Right hindlimb (tissue), 1 donor: ENCODE measurements around the gene MUC22.
"Not testable (repeated sequence)": the region's sequence is repeated elsewhere in the genome, so short reads cannot be mapped to it uniquely, and the experiment has no call there.

Experiments used
- DNase-seq: peaks from one replicate; pipeline ENCODE4 v3.0.0-alpha.2; 2018

The MUC22 gene

GRCh38 chr6:31010393-31011060 lies at the start of gene MUC22:
MUC22 (plus strand) TSS chr6:31010474; CDS start chr6:31010707, 233 bp downstream.
- no peak for DNase-seq

DNA sequence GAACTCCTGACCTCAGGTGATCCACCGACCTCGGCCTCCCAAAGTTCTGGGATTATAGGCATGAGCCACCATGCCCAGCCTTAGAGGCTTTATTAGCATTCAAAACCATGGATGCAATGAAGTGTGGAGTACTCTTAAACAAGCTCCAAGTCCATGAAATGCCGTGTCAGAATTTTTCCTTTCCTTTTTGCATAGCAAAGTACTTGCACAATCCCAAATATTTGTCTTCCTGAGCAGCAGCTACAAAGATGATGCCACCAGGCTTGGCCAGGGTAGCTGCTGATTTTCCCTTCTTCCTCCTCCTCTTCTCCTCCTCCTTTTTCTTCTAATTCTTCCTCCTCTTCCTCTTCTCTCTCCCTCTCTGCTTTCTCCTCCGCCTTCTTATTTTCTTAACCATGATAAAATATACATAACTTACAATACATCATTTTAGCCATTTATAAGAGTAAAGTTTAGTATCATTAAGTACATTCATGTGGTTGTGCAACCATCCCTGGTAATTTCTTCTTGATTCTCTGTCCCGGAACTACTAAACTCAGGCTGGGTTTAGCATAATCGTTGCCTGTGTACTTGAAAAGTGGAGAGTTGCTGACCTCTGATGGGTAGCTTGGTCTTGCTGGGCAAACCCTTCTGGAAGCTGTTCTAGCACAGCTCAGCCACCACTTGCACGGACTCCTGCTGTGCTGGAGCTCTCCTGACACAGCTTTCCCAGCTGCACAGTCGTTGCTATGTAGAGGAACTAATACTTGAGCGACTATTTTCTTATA lies 49.2 kb upstream of the MUC22 start:
- no peak for DNase-seq

DNA sequence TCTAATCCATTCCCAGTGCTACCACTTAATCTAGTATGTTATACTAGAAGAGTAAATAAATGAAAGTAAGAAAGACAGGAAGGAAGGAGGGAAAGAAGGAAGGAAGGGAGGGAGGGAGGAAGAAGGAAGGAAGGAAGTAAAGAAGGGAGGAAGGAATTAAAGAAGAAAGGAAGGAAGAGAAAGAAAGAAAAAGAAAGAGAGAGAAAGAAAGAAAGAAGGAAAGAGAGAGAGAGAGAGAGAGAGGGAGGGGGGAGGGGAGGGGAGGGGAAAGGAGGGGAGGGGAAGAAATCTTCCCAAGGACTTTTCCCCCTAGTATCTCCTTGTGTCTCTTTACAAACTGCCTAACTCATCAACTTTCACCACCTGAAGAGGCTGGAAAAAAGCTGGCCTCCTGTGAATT lies 47.6 kb upstream of the MUC22 start:
- no peak for DNase-seq

GRCh38 chr6:30963641-30964040 lies 46.6 kb upstream of the MUC22 start:
- DNase-seq = no peak

DNA sequence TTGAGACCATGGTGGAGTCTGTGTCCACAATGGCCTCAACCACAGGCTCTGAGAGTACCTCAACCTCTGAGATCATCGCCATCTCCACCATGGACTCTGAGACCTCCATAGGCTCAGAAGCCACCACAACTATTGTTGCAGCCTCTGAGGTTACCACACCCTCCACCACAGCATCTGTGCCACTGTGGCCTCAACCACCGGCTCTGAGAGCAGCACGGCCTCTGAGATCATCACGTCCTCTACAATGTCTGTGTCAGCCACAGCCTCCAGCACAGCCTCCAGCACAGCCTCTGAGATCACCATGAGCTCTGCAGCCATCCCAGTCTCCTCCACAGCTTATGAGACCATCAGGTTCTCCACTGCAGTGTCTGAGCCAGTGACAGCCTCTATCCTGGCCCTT lies 46.2 kb upstream of the MUC22 start:
- no peak for DNase-seq

GRCh38 chr6:30965140-30965601 lies 45.1 kb upstream of the MUC22 start:
- DNase-seq = no peak

GRCh38 chr6:30966154-30966553 lies 44.1 kb upstream of the MUC22 start:
- no peak for DNase-seq

DNA sequence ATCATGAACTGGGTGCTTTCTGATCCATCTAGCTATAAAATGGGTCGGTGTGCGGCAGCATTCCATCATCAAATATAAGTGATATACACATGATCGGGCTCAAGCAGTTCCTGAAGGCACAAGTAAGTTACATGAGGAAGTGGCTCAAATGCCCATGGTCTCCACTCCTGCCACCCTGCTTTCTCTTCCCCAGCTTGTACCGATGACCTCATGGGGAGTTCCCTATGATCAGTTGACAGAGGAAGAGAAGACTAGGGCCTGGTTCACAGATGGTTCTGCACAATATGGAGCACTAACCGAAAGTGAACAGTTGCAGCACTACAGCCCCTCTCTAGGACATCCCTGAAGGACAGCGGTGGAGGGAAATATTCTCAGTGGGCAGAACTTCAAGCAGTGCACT lies 41.1 kb upstream of the MUC22 start:
- DNase-seq = not testable (repeated sequence)

DNA sequence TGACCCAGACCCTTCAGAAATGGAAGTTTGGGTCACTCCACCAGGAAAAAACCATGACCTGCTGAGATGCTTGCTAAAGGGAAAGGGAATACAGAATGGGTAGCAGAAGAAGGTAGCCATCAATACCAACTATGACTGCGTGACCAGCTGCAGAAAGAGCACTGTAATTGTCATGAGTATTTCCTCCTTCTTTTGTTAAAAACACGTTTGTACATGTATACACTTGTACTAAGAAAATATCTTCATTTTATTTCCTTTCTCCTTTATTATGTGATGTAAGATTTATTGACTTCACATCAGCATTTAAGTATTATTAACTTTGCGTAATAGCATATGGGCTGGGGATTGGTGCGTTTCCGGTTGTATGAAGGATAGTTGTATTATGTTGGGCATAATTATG lies 39.3 kb upstream of the MUC22 start:
- DNase-seq = no peak

- DNase-seq = no peak
These were observed 37.5 kb upstream of the MUC22 start for GRCh38 chr6:30972816-30973215.

DNA sequence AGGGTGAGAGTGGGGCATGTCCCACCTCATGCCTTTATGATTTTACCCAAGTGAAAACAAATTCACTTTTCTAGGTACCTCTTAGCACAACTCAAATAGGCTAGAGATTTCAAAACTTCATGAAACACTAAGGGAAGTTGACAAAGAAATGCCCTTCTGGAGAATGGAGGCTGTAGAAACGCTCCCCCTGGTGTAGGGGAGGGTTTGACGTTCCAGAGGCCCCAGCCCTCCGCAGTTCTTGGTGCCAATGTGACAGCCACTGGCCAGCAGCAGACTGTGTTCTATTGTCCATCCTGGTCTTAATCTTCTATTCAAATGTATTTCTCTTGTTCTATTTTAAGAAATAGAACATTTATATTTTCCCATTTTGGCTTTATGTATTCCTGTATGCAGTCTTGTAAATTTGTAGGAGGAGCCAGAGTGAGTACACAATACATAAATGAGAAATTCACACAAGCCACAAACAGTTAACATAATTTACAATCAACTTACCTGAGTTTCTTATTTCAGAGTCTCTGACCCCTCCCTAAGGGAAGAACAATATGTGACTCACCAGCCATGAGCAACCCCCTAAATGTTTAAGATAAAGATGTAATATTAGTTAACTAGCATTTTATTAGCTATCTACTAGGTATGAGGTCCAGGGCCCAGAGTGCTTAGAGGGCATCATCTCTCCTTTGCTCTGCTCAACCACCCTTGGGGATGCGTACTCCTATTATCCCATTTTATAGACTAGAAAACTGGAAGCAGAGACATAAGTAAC lies 35.6 kb upstream of the MUC22 start:
- DNase-seq = no peak

- no peak for DNase-seq
These were observed 31.1 kb upstream of the MUC22 start for GRCh38 chr6:30979141-30979540.

DNA sequence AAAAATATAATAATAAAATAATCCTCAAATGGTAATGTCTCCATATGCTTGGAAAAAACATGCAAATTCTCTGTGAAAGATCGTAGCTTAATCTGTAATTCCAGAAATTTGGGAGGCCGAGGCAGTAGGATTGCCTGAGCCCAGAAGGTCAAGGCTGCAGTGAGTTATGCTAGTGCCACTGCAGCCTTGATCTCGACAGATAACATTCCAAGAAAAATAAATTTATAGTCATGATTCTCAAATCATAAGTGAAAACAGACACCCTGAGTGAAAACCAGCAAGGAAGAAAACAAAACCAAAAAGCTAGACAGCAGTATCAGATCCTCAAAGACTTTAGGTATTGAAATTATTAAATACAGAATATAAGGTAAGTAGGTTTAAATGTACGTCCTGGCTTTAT lies 30.6 kb upstream of the MUC22 start:
- no peak for DNase-seq

GRCh38 chr6:30981942-30982772 lies 28.1 kb upstream of the MUC22 start:
- peak; percentile 61 for DNase-seq

GRCh38 chr6:30983439-30983838 lies 26.8 kb upstream of the MUC22 start, which contains the start of gene MUC21:
MUC21 (plus strand) TSS chr6:30983718; CDS start chr6:30983959, 241 bp downstream.
- no peak for DNase-seq

DNA sequence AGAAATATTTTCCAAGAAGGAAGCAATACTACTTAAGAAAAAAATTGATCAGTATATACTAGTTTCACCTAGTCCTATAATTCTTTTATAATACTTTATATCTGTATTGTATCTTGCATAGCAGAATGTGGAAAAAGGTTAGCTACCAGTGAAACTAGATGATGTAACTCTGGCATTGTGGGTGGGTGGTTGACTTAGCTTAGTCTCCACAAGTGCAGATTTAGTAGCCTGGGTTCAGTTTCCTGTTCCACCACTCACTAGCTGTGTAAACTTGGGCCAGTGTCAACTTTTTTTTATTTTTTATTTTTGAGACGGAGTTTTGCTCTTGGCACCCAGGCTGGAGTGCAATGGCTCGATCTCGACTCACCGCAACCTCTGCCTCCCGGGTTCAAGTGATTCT lies 24.8 kb upstream of the MUC22 start:
- no peak for DNase-seq

DNA sequence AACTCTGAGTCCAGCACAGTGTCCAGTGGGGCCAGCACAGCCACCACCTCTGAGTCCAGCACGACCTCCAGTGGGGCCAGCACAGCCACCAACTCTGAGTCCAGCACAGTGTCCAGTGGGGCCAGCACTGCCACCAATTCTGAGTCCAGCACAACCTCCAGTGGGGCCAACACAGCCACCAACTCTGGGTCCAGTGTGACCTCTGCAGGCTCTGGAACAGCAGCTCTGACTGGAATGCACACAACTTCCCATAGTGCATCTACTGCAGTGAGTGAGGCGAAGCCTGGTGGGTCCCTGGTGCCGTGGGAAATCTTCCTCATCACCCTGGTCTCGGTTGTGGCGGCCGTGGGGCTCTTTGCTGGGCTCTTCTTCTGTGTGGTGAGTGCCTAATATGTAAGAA lies 23.0 kb upstream of the MUC22 start:
- DNase-seq = no peak

GRCh38 chr6:30988209-30988825 lies 22.0 kb upstream of the MUC22 start:
- DNase-seq = no peak

GRCh38 chr6:30990422-30991086 lies 19.7 kb upstream of the MUC22 start:
- DNase-seq = peak; percentile 26

DNA sequence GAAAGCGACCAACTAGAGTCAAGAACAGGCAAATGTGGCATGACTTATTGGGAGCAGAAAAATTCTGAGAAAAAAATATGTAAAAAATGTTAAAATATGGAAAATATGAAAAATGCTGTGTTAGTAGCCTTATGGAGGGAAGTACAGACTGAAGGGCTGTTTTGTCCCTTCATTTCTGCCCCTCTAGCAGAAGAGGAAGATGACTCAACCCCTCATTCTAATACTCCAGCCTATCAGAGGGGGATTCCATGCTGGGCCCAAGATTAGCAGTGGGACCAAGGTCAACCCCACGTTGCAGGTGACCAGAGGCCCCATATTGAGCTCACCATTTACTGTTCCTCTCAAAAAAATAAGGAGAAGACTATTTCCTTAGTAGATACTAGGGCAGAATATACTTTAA lies 18.4 kb upstream of the MUC22 start:
- no peak for DNase-seq

DNA sequence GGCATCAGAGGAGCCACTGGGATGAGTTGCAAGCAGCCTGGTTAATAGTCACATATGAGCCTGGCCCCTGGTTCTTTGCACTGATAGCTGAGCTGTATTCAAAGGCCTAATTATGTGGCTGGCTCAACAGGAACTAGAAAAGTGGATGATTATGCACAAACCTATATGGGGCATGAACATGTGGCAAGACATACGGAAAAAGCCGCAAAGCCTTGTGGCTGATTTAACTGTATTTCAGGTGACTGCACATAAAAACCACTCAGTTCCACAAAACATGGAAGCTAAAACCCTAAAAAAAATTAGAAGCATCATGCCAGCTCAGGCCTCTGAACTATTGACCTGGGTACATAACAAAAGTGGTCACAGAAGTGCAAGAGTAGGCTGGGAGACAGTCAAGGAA lies 13.0 kb upstream of the MUC22 start:
- no peak for DNase-seq

GRCh38 chr6:30998785-30999184 lies 11.5 kb upstream of the MUC22 start:
- no peak for DNase-seq
